AG08396 (cell line): ENCODE measurements around the gene BRI3BP.
"Not testable (repeated sequence)": the region's sequence is repeated elsewhere in the genome, so short reads cannot be mapped to it uniquely, and the experiment has no call there.

Experiments used
- DNase-seq: peaks from one replicate; pipeline ENCODE4 v3.0.0; 2012; ENCODE audit warnings: low spot score, mixed read lengths

Gene BRI3BP

GRCh38 chr12:125069616-125070015 is 76.2 kb downstream of the BRI3BP start:
- no peak for DNase-seq

GRCh38 chr12:125070112-125070511 is 76.7 kb downstream of the BRI3BP start:
- DNase-seq: no peak

- no peak for DNase-seq
Observed at GRCh38 chr12:125070661-125071390, 77.4 kb downstream of the BRI3BP start.

- DNase-seq: no peak
Observed at GRCh38 chr12:125071456-125071855, 78.0 kb downstream of the BRI3BP start.

- no peak for DNase-seq
Observed at GRCh38 chr12:125072496-125072895, 79.1 kb downstream of the BRI3BP start.

GRCh38 chr12:125074294-125074693 is 80.8 kb downstream of the BRI3BP start:
- not testable (repeated sequence) for DNase-seq

- DNase-seq: no peak
Observed at GRCh38 chr12:125076103-125076502, 82.7 kb downstream of the BRI3BP start.

GRCh38 chr12:125079084-125079483 is 85.6 kb downstream of the BRI3BP start:
- DNase-seq: no peak

GRCh38 chr12:125079648-125080645 is 86.5 kb downstream of the BRI3BP start:
- no peak for DNase-seq
